ENCODE measurements around the gene MCOLN3. TPM values are rescaled to one million over a fixed set of nuclear protein-coding genes. Genes with fewer than 3 reads are reported as not detected.

The MCOLN3 gene
- total and polyA plus RNA-seq, 4 donors = 0.08 to 0.42 (median 0.21) TPM; not detected in 1

- Histone ChIP-seq H3K27me3 (ENCODE audit: control insufficient read depth in 4 of 4, insufficient read depth in 4 of 4, low read length in 3 of 4) (no peaks in the 10 kb centered on the region), H3K9me3 (ENCODE audit: control insufficient read depth in 4 of 4, low read length in 3 of 4) (no peaks in the 10 kb centered on the region), H3K36me3 (ENCODE audit: control insufficient read depth in 4 of 4, insufficient read depth in 3 of 4, low read depth in 1 of 4, low read length in 3 of 4) (no peaks in the 10 kb centered on the region), H3K4me3 (ENCODE audit: low read depth in 1 of 3, low read length in 3 of 3) (no peak overlapping the region), H3K9ac (ENCODE audit: low read depth in 1 of 2, low read length in 2 of 2) (no peak overlapping the region), H3K27ac (ENCODE audit: low read depth in 1 of 2, low read length in 2 of 2) (no peak overlapping the region), H3K4me1 (ENCODE audit: control insufficient read depth in 4 of 4, insufficient read depth in 4 of 4, low read length in 3 of 4) (no peaks in the 10 kb centered on the region)
- no peak for DNase-seq (ENCODE audit: low spot score)
- TF ChIP-seq JUND (IDR thresholded peaks at IDR 0.05) = no peak
- TF ChIP-seq GABPA (IDR thresholded peaks at IDR 0.05 in 1 of 2, conservative IDR thresholded peaks at IDR 0.05 in 1 of 2) = no peak
- no peak for TF ChIP-seq NR2F2 (IDR thresholded peaks at IDR 0.05)
- no peak for TF ChIP-seq EGR1 (IDR thresholded peaks at IDR 0.05; ENCODE audit: low read depth in 2 of 2)
- no peak for TF ChIP-seq ATF3 (IDR thresholded peaks at IDR 0.05)
- no peak for TF ChIP-seq MAX (IDR thresholded peaks at IDR 0.05)
- no peak for TF ChIP-seq FOXA1 (IDR thresholded peaks at IDR 0.05)
- WGBS = 86% methylated on average over 3 of the region's 3 CpGs
These were observed 79.4 kb downstream of the MCOLN3 start for GRCh38 chr1:84968865-84969264.

GRCh38 chr1:84968101-84968500, 80.2 kb downstream of the MCOLN3 start:
- no peaks in the 10 kb centered on the region for H3K9me3 ChIP-seq (ENCODE audit: control insufficient read depth in 4 of 4, low read length in 3 of 4)
- WGBS = 91% methylated on average over 1 of the region's 1 CpG

More at GRCh38 chr1:84968101-84968500, 80.2 kb downstream of the MCOLN3 start:
- DNase-seq (ENCODE audit: low spot score) = no peak
- Histone ChIP-seq H3K27me3 (ENCODE audit: control insufficient read depth in 4 of 4, insufficient read depth in 4 of 4, low read length in 3 of 4) (no peaks in the 10 kb centered on the region), H3K27ac (ENCODE audit: low read depth in 1 of 2, low read length in 2 of 2) (no peak overlapping the region), H3K4me3 (ENCODE audit: low read depth in 1 of 3, low read length in 3 of 3) (no peak overlapping the region), H3K4me1 (ENCODE audit: control insufficient read depth in 4 of 4, insufficient read depth in 4 of 4, low read length in 3 of 4) (no peaks in the 10 kb centered on the region), H3K9ac (ENCODE audit: low read depth in 1 of 2, low read length in 2 of 2) (no peak overlapping the region), H3K36me3 (ENCODE audit: control insufficient read depth in 4 of 4, insufficient read depth in 3 of 4, low read depth in 1 of 4, low read length in 3 of 4) (no peaks in the 10 kb centered on the region)
- no peak for TF ChIP-seq TAF1 (conservative IDR thresholded peaks at IDR 0.05)
- no peak for TF ChIP-seq FOXA1 (IDR thresholded peaks at IDR 0.05)
- no peak for TF ChIP-seq CTCF (IDR thresholded peaks at IDR 0.05; ENCODE audit: low read depth, low read length, missing input control)
- TF ChIP-seq HNF4A (conservative IDR thresholded peaks at IDR 0.05) = no peak
- no peak for TF ChIP-seq YY1 (IDR thresholded peaks at IDR 0.05)
- TF ChIP-seq ATF3 (IDR thresholded peaks at IDR 0.05) = no peak
- no peak for TF ChIP-seq EGR1 (IDR thresholded peaks at IDR 0.05; ENCODE audit: low read depth in 2 of 2)
- TF ChIP-seq RXRA (IDR thresholded peaks at IDR 0.05) = no peak
- no peak for TF ChIP-seq HNF4G (IDR thresholded peaks at IDR 0.05)
- no peak for TF ChIP-seq SP1 (IDR thresholded peaks at IDR 0.05)
- TF ChIP-seq, protein P1, sequence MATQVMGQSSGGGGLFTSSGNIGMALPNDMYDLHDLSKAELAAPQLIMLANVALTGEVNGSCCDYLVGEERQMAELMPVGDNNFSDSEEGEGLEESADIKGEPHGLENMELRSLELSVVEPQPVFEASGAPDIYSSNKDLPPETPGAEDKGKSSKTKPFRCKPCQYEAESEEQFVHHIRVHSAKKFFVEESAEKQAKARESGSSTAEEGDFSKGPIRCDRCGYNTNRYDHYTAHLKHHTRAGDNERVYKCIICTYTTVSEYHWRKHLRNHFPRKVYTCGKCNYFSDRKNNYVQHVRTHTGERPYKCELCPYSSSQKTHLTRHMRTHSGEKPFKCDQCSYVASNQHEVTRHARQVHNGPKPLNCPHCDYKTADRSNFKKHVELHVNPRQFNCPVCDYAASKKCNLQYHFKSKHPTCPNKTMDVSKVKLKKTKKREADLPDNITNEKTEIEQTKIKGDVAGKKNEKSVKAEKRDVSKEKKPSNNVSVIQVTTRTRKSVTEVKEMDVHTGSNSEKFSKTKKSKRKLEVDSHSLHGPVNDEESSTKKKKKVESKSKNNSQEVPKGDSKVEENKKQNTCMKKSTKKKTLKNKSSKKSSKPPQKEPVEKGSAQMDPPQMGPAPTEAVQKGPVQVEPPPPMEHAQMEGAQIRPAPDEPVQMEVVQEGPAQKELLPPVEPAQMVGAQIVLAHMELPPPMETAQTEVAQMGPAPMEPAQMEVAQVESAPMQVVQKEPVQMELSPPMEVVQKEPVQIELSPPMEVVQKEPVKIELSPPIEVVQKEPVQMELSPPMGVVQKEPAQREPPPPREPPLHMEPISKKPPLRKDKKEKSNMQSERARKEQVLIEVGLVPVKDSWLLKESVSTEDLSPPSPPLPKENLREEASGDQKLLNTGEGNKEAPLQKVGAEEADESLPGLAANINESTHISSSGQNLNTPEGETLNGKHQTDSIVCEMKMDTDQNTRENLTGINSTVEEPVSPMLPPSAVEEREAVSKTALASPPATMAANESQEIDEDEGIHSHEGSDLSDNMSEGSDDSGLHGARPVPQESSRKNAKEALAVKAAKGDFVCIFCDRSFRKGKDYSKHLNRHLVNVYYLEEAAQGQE (IDR thresholded peaks at IDR 0.05) = no peak
- TF ChIP-seq MAX (IDR thresholded peaks at IDR 0.05) = no peak
- TF ChIP-seq NR2F2 (IDR thresholded peaks at IDR 0.05) = no peak
- TF ChIP-seq GABPA (IDR thresholded peaks at IDR 0.05 in 1 of 2, conservative IDR thresholded peaks at IDR 0.05 in 1 of 2) = no peak
- TF ChIP-seq, protein P2, sequence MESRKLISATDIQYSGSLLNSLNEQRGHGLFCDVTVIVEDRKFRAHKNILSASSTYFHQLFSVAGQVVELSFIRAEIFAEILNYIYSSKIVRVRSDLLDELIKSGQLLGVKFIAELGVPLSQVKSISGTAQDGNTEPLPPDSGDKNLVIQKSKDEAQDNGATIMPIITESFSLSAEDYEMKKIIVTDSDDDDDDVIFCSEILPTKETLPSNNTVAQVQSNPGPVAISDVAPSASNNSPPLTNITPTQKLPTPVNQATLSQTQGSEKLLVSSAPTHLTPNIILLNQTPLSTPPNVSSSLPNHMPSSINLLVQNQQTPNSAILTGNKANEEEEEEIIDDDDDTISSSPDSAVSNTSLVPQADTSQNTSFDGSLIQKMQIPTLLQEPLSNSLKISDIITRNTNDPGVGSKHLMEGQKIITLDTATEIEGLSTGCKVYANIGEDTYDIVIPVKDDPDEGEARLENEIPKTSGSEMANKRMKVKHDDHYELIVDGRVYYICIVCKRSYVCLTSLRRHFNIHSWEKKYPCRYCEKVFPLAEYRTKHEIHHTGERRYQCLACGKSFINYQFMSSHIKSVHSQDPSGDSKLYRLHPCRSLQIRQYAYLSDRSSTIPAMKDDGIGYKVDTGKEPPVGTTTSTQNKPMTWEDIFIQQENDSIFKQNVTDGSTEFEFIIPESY (IDR thresholded peaks at IDR 0.05) = no peak
- no peak for TF ChIP-seq JUND (IDR thresholded peaks at IDR 0.05)
- TF ChIP-seq RAD21 (IDR thresholded peaks at IDR 0.05) = no peak
- TF ChIP-seq FOXA2 (IDR thresholded peaks at IDR 0.05) = no peak
